SU-DHL-6 (cell line): Measurements from ENCODE around the gene ZFAND3.

Experiments used
- CTCF ChIP-seq: fragments of 200-600 bp; sonication (generic); IDR thresholded peaks from one replicate; pipeline ENCODE4 v1.5.1; 2017; ENCODE audit warnings: antibody characterized with exemption, mild to moderate bottlenecking, low read length, moderate library complexity; ENCODE audit not compliant: insufficient read depth, poor library complexity, severe bottlenecking
- EZH2phosphoT487 ChIP-seq: fragments of 200-600 bp; sonication (generic), shearing (Covaris generic); conservative IDR thresholded peaks from 2 replicates; pipeline ENCODE4 v1.6.1; 2018; ENCODE audit warnings: mild to moderate bottlenecking, antibody characterized with exemption, low read length, moderate library complexity, mixed read lengths

GRCh38 chr6:38172739-38173410 is 353.3 kb downstream of the ZFAND3 start:
- TF ChIP-seq CTCF (no peak), EZH2phosphoT487 (no peak)
